Measurements from ENCODE around the gene RSRP1.
A peak's percentile ranks its signal among the peaks of the same experiment; 100 is the strongest.

Gene RSRP1

DNA sequence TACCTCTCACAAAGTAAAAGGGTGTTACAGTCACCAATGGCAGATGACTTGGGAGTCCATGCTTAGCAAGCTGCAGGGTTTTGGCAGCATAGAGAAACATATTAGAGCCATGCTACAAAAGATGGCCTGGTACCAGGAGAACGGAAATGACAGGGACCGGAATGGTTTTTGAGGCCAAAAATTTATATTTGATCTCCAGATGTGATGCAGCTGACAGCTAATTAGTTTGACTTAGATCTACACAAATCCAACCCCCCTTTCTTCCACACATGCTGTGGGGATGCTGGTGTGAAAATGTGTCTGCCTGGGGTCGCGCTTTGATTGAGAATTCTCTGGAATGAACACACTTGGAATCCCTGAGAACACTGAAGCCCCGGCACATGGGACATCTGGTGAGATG lies 41.5 kb downstream of the RSRP1 start:
- no peak for TF ChIP-seq EZH2phosphoT487 (conservative IDR thresholded peaks at IDR 0.05; ENCODE audit: low read length)
- TF ChIP-seq, protein P1, sequence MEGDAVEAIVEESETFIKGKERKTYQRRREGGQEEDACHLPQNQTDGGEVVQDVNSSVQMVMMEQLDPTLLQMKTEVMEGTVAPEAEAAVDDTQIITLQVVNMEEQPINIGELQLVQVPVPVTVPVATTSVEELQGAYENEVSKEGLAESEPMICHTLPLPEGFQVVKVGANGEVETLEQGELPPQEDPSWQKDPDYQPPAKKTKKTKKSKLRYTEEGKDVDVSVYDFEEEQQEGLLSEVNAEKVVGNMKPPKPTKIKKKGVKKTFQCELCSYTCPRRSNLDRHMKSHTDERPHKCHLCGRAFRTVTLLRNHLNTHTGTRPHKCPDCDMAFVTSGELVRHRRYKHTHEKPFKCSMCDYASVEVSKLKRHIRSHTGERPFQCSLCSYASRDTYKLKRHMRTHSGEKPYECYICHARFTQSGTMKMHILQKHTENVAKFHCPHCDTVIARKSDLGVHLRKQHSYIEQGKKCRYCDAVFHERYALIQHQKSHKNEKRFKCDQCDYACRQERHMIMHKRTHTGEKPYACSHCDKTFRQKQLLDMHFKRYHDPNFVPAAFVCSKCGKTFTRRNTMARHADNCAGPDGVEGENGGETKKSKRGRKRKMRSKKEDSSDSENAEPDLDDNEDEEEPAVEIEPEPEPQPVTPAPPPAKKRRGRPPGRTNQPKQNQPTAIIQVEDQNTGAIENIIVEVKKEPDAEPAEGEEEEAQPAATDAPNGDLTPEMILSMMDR (IDR thresholded peaks at IDR 0.05; ENCODE audit: insufficient read depth, low read length, poor library complexity, severe bottlenecking): no peak

DNA sequence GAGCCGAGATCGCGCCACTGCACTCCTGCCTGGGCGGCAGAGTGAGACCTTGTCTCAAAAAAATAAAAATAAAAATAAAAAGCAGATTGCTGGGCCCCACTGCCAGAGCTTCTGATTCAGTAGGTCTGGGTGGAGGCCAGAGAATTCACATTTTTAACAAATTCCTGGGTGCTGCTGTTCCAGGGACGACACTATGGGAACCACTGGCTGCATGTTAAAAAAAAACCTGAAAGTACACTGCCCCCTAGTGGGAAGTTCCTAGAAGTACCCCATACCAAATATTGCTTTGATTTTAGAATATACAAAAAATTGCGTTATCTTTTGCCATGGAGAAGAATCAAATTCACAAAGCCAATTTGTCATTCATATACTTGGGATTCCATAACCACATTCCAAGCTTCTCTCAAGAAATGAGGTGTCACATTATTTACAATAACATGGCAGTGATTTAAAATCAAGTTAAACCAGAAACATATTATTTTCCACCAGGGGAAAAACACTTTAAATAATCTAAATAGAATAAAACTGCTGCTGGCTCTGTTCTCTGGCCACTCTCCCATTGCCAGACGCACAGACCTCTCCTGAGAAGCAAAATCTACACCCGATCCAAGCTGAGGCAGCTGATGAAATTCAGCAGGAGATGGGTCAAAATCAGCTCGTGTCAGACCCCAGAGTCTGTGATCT lies 42.3 kb downstream of the RSRP1 start:
- H3K9me2 ChIP-seq (replicated peaks; ENCODE audit: insufficient read depth, low read length): no peaks in the 10 kb centered on the region
- H3K4me2 ChIP-seq (ENCODE audit: low read depth, low read length, poor library complexity, severe bottlenecking): no peak overlapping the region
- no peak for TF ChIP-seq EZH2phosphoT487 (conservative IDR thresholded peaks at IDR 0.05; ENCODE audit: low read length)
- TF ChIP-seq, protein P1 (IDR thresholded peaks at IDR 0.05; ENCODE audit: insufficient read depth, low read length, poor library complexity, severe bottlenecking): peak; percentile 53
- no peak overlapping the region for H3K27ac ChIP-seq (ENCODE audit: low read depth, low read length)
- no peaks in the 10 kb centered on the region for H3K27me3 ChIP-seq (ENCODE audit: low read length)
- no peaks in the 10 kb centered on the region for H3F3A ChIP-seq (ENCODE audit: insufficient read depth)
- H2AFZ ChIP-seq (ENCODE audit: low read depth, low read length, severe bottlenecking): no peak overlapping the region
- no peaks in the 10 kb centered on the region for H4K20me1 ChIP-seq (ENCODE audit: low read depth, low read length)
- no peak overlapping the region for H3K4me3 ChIP-seq (ENCODE audit: insufficient read depth, low read length, poor library complexity, severe bottlenecking)
- no peak overlapping the region for H3K9ac ChIP-seq (ENCODE audit: low read length)
- H3K36me3 ChIP-seq (ENCODE audit: low read length): no peaks in the 10 kb centered on the region
- H3K9me3 ChIP-seq (ENCODE audit: insufficient read depth, low read length): no peaks in the 10 kb centered on the region
- H3K79me2 ChIP-seq (ENCODE audit: insufficient read depth, low read length): no peaks in the 10 kb centered on the region

More for the DNA sequence above, 41.5 kb downstream of the RSRP1 start:
- Histone ChIP-seq H4K20me1 (ENCODE audit: low read depth, low read length) (no peaks in the 10 kb centered on the region), H2AFZ (ENCODE audit: low read depth, low read length, severe bottlenecking) (no peak overlapping the region), H3K9me2 (replicated peaks; ENCODE audit: insufficient read depth, low read length) (no peaks in the 10 kb centered on the region), H3K4me3 (ENCODE audit: insufficient read depth, low read length, poor library complexity, severe bottlenecking) (no peak overlapping the region), H3K27ac (ENCODE audit: low read depth, low read length) (no peak overlapping the region), H3K9ac (ENCODE audit: low read length) (no peak overlapping the region), H3K27me3 (ENCODE audit: low read length) (no peaks in the 10 kb centered on the region), H3K4me2 (ENCODE audit: low read depth, low read length, poor library complexity, severe bottlenecking) (no peak overlapping the region), H3K79me2 (ENCODE audit: insufficient read depth, low read length) (no peaks in the 10 kb centered on the region), H3F3A (ENCODE audit: insufficient read depth) (no peaks in the 10 kb centered on the region), H3K9me3 (ENCODE audit: insufficient read depth, low read length) (no peaks in the 10 kb centered on the region), H3K36me3 (ENCODE audit: low read length) (no peaks in the 10 kb centered on the region)

DNA sequence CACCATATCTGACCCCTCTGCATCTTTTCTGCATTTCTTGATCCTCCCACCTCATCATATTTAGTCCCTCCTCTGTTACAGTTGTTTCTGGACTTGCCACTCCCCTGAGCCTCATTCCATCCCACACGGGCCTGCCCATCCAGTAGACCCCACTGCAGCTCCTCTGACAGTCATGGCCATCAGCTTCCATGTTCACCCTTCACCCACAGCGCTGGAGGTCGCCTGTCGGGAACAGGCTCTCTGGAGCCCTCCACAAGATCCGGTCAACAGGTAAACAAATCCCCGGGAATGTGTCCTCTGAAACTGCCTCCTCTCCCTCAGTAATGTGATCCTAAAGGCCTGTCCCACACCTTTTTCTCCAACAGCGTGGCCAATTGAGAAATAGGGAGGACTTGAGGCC lies 46.2 kb downstream of the RSRP1 start:
- no peak overlapping the region for H3K9ac ChIP-seq (ENCODE audit: low read length)
- TF ChIP-seq, protein P1 (IDR thresholded peaks at IDR 0.05; ENCODE audit: insufficient read depth, low read length, poor library complexity, severe bottlenecking): no peak
- TF ChIP-seq EZH2phosphoT487 (conservative IDR thresholded peaks at IDR 0.05; ENCODE audit: low read length): no peak
- H3K27me3 ChIP-seq (ENCODE audit: low read length): no peaks in the 10 kb centered on the region
- no peaks in the 10 kb centered on the region for H3F3A ChIP-seq (ENCODE audit: insufficient read depth)
- no peaks in the 10 kb centered on the region for H4K20me1 ChIP-seq (ENCODE audit: low read depth, low read length)
- no peaks in the 10 kb centered on the region for H3K9me2 ChIP-seq (replicated peaks; ENCODE audit: insufficient read depth, low read length)
- no peak overlapping the region for H3K4me3 ChIP-seq (ENCODE audit: insufficient read depth, low read length, poor library complexity, severe bottlenecking)
- H3K27ac ChIP-seq (ENCODE audit: low read depth, low read length): no peak overlapping the region
- no peak overlapping the region for H2AFZ ChIP-seq (ENCODE audit: low read depth, low read length, severe bottlenecking)
- H3K79me2 ChIP-seq (ENCODE audit: insufficient read depth, low read length): no peaks in the 10 kb centered on the region
- H3K4me2 ChIP-seq (ENCODE audit: low read depth, low read length, poor library complexity, severe bottlenecking): no peak overlapping the region
- H3K36me3 ChIP-seq (ENCODE audit: low read length): no peaks in the 10 kb centered on the region
- H3K9me3 ChIP-seq (ENCODE audit: insufficient read depth, low read length): no peaks in the 10 kb centered on the region
